B cell (primary cell): ENCODE results near the gene SMIM5. TPM values are rescaled to one million over a fixed set of nuclear protein-coding genes. Genes with fewer than 3 reads are reported as not detected.

ENCODE experiments used
- ATAC-seq: fragments of 200-7000 bp; cut with Tn5 transposase; one replicate; pipeline ENCODE4 v1.10.0; 2021; ENCODE audit warnings: low read depth, mild to moderate bottlenecking, moderate number of reproducible peaks, moderate library complexity
- CTCF ChIA-PET: fragments of 350-600 bp; sonication (Branson Sonifier 250); formaldehyde crosslinking; loops from one replicate; lab custom pipeline; 2021; ENCODE audit warnings: antibody characterized with exemption, inconsistent platforms; lab: Charles Lee
- POLR2A ChIA-PET: fragments of 350-600 bp; sonication (Branson Sonifier 250); formaldehyde crosslinking; loops from one replicate; lab custom pipeline; 2021; ENCODE audit warnings: antibody characterized with exemption; lab: Charles Lee
- DNase-seq: peaks from one replicate; pipeline ENCODE4 v3.0.0; 2013
- H2AFZ ChIP-seq: 2 replicates; pipeline ENCODE4 v1.6.1; 2012; ENCODE audit warnings: mild to moderate bottlenecking, low read depth, low read length; ENCODE audit not compliant: insufficient read depth, poor library complexity, severe bottlenecking
- H3K27ac ChIP-seq, 2 donors: 1 replicate in 1 of 2; 2 replicates in 1 of 2; pipeline ENCODE4 v1.5.1; 2012 to 2013; ENCODE audit warnings: low read length in 2 of 2, mild to moderate bottlenecking in 2 of 2, moderate library complexity in 1 of 2
- H3K27me3 ChIP-seq, 4 experiments: fragments of 200-600 bp in 1 of 4; sonication (generic) in 1 of 4; replicated peaks in 1 of 4; 1 replicate in 2 of 4; 2 replicates in 2 of 4; pipeline versions ENCODE4 v1.6.1 to v1.7.0; 2013 to 2016; ENCODE audit warnings: low read length in 3 of 4, mild to moderate bottlenecking in 2 of 4, mixed read lengths in 1 of 4, moderate library complexity in 1 of 4; ENCODE audit not compliant: insufficient read depth in 4 of 4, control insufficient read depth in 3 of 4; ENCODE audit errors: control extremely low read depth in 1 of 4
- H3K36me3 ChIP-seq, 2 experiments: replicated peaks in 1 of 2; 1 replicate in 1 of 2; 2 replicates in 1 of 2; pipeline versions ENCODE4 v1.6.1 to v1.7.1; 2013; ENCODE audit warnings: low read length in 1 of 2; ENCODE audit not compliant: insufficient read depth in 2 of 2, control insufficient read depth in 1 of 2; ENCODE audit errors: control extremely low read depth in 1 of 2, extremely low read depth in 1 of 2
- H3K4me1 ChIP-seq, 2 donors: fragments of 200-600 bp in 1 of 2; sonication (generic) in 1 of 2; 1 replicate in 1 of 2; 2 replicates in 1 of 2; pipeline versions ENCODE4 v1.5.1 to v1.6.1; 2013 to 2017; ENCODE audit warnings: low read length in 2 of 2; ENCODE audit not compliant: control insufficient read depth in 2 of 2, insufficient read depth in 2 of 2
- H3K4me2 ChIP-seq: replicated peaks from 2 replicates; pipeline ENCODE3; 2012; ENCODE audit warnings: mild to moderate bottlenecking, low read depth, low read length; ENCODE audit not compliant: poor library complexity, severe bottlenecking
- H3K4me3 ChIP-seq, 5 experiments: fragments of 200-600 bp in 1 of 5; sonication (generic) in 1 of 5; 1 replicate in 3 of 5; 2 replicates in 2 of 5; pipeline versions ENCODE4 v1.5.1 to v1.7.0; 2011 to 2016; ENCODE audit warnings: low read length in 4 of 5, mild to moderate bottlenecking in 4 of 5, low read depth in 2 of 5, control low read depth in 1 of 5, moderate library complexity in 1 of 5; ENCODE audit not compliant: insufficient read depth in 1 of 5; ENCODE audit errors: control extremely low read depth in 1 of 5, extremely low read depth in 1 of 5
- H3K79me2 ChIP-seq: fragments of 200-600 bp; sonication (generic); one replicate; pipeline ENCODE4 v1.6.0; 2016; ENCODE audit warnings: low read length; ENCODE audit not compliant: control insufficient read depth, insufficient read depth
- H3K9ac ChIP-seq: fragments of 200-600 bp; sonication (generic); 2 replicates; pipeline ENCODE4 v1.6.1; 2017; ENCODE audit warnings: mild to moderate bottlenecking, low read length, moderate library complexity
- H3K9me3 ChIP-seq, 3 donors: one replicate each; pipeline versions ENCODE4 v1.6.1 to v1.7.1; 2013; ENCODE audit warnings: low read length in 2 of 3; ENCODE audit not compliant: control insufficient read depth in 2 of 3, insufficient read depth in 1 of 3; ENCODE audit errors: control extremely low read depth in 1 of 3
- H4K20me1 ChIP-seq: 2 replicates; pipeline ENCODE4 v1.6.0; 2012; ENCODE audit warnings: mild to moderate bottlenecking, low read length; ENCODE audit not compliant: insufficient read depth, control insufficient read depth, poor library complexity, severe bottlenecking
- H3K27ac Mint-ChIP-seq: one replicate; pipeline ENCODE4 v1.8.0; 2021; ENCODE audit warnings: mixed read lengths
- H3K27me3 Mint-ChIP-seq: one replicate; pipeline ENCODE4 v1.8.0; 2021; ENCODE audit warnings: mixed read lengths
- H3K4me1 Mint-ChIP-seq: one replicate; pipeline ENCODE4 v1.8.0; 2021; ENCODE audit warnings: mixed read lengths
- H3K4me3 Mint-ChIP-seq: one replicate; pipeline ENCODE4 v1.8.0; 2021; ENCODE audit warnings: mixed read lengths
- H3K9me3 Mint-ChIP-seq: one replicate; pipeline ENCODE4 v1.8.0; 2022; ENCODE audit warnings: mixed read lengths; ENCODE audit not compliant: insufficient read depth
- EZH2 ChIP-seq: IDR thresholded peaks from 2 replicates; pipeline ENCODE4 v1.6.1; 2012; ENCODE audit warnings: borderline replicate concordance, low read depth, mild to moderate bottlenecking, moderate library complexity, low read length; ENCODE audit not compliant: insufficient read depth, poor library complexity, severe bottlenecking
- WGBS: methylation state at CpG from one replicate; pipeline ENCODE4 v1.1.5; 2013; ENCODE audit warnings: missing lambda C conversion rate; ENCODE audit not compliant: insufficient coverage; 5-methylcytosine and 5-hydroxymethylcytosine counted together
- intact Hi-C: fragments of 100-400 bp; cut with micrococcal nuclease; formaldehyde crosslinking; loops from one replicate; pipeline ENCODE4 v1.10.0; 2022
- polyA plus RNA-seq: library from polyadenylated mRNA; depleted of rRNA; stranded (reverse); fragments of >200 nt; gene quantifications from 2 replicates; pipeline ENCODE4 v1.2.3, GENCODE V29; 2012
- total RNA-seq, 2 donors: library from RNA; stranded (reverse); fragments of 120-200 nt in 1 of 2; gene quantifications; 1 replicate in 1 of 2; 2 replicates in 1 of 2; pipeline versions ENCODE4 v1.2.3 to v1.2.4, GENCODE V29; 2013 to 2022
- TF ChIP-seq, protein P1 (sequence below): fragments of 200-600 bp; IDR thresholded peaks from one replicate; pipeline ENCODE4 v1.8.0; 2022; ENCODE audit warnings: antibody characterized with exemption, mild to moderate bottlenecking

SMIM5 gene
- total and polyA plus RNA-seq, 2 donors (not counting 1 experiment from before 2014, with no cell fraction given): 0.62 to 7.6 TPM

DNA sequence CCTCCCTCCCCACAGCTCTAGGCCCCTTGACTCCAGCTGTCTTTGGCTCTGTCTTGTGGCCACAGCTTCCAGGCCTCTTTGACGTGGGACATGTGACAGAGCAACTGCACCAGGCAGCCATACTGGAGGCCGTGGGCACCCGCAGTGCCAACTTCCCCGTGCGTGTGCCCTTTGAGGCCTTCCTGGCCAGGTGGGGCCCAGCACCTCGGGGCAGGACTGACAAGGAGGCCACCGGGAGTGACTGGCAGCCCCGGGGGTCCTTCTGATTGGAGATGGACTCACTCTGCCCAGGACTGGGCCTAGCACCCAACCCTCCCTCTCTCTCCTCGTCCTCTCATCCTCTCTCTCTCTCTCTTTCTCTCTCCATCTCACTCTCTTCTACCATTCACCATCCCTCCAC, 30.1 kb upstream of the SMIM5 start:
- no peak overlapping the region for H3K27ac Mint-ChIP-seq
- no peaks in the 10 kb centered on the region for H3K9me3 ChIP-seq
- ChIA-PET CTCF (interaction anchor here (1.9 to 6.9 kb wide), 2 partner anchors 145 to 150 kb away, joined by 9 to 53 read pairs; no protein-coding TSS in a partner anchor), POLR2A (no interaction called here)
- no peak overlapping the region for H3K9ac ChIP-seq
- H3K4me1 ChIP-seq: no peaks in the 10 kb centered on the region
- H3K9me3 Mint-ChIP-seq: no peaks in the 10 kb centered on the region
- no peaks in the 10 kb centered on the region for H4K20me1 ChIP-seq
- H3K4me1 Mint-ChIP-seq: no peaks in the 10 kb centered on the region
- H3K4me3 ChIP-seq: no peak overlapping the region
- no peak for TF ChIP-seq EZH2
- TF ChIP-seq, protein P1, sequence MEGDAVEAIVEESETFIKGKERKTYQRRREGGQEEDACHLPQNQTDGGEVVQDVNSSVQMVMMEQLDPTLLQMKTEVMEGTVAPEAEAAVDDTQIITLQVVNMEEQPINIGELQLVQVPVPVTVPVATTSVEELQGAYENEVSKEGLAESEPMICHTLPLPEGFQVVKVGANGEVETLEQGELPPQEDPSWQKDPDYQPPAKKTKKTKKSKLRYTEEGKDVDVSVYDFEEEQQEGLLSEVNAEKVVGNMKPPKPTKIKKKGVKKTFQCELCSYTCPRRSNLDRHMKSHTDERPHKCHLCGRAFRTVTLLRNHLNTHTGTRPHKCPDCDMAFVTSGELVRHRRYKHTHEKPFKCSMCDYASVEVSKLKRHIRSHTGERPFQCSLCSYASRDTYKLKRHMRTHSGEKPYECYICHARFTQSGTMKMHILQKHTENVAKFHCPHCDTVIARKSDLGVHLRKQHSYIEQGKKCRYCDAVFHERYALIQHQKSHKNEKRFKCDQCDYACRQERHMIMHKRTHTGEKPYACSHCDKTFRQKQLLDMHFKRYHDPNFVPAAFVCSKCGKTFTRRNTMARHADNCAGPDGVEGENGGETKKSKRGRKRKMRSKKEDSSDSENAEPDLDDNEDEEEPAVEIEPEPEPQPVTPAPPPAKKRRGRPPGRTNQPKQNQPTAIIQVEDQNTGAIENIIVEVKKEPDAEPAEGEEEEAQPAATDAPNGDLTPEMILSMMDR: no peak
- ATAC-seq: no peak
- no peaks in the 10 kb centered on the region for H3K27me3 ChIP-seq
- H3K27ac ChIP-seq: no peak overlapping the region
- no peaks in the 10 kb centered on the region for H3K79me2 ChIP-seq
- no peak overlapping the region for H2AFZ ChIP-seq
- no peak overlapping the region for H3K4me3 Mint-ChIP-seq
- WGBS: 78% methylated on average over 8 of the region's 9 CpGs
- H3K4me2 ChIP-seq: no peak overlapping the region
- intact Hi-C loops: no loop called here
- H3K27me3 Mint-ChIP-seq: no peaks in the 10 kb centered on the region
- peaks cover 0 to 2% of the 10 kb centered on the region in 2 experiments for H3K36me3 ChIP-seq
- DNase-seq: no peak

DNA sequence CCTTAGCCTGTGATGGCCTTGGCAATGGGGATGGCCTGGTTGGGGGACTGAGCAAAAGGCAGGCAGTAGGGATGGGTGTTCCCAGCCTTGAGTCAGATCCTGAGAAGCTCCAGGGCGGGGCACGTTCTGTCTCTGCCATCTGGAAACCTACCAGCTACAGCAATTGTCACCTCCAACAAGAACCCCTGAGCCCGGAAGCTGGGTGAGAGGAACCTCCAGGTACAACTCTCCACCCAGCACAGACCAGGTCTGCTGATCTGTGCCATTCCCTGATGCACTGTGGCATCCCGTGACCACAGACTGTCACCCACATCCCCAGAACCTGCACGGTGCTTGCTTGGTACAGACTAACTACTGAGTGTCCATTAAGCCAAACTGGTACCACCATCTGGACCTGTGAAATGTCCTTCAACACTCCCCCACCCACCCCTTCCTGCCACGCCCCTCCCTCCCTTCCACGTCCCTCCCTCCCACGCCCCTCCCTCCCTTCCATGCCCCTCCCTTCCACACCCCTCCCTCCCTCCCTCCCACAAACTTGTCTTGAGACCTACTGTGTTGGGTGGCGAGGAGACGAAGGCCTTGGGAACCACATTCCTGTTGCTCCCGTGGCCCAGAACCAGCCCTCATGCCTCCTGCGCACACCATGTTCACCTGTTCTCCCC, 29.1 kb upstream of the SMIM5 start:
- TF ChIP-seq EZH2: no peak
- TF ChIP-seq, protein P1: no peak
- intact Hi-C loops: no loop called here
- H2AFZ ChIP-seq: no peak overlapping the region
- ATAC-seq (no peak), DNase-seq (no peak)
- H3K27me3 ChIP-seq: no peaks in the 10 kb centered on the region
- H3K4me1 ChIP-seq: no peaks in the 10 kb centered on the region
- CTCF ChIA-PET: interaction anchor here (0.9 to 6.9 kb wide), 2 partner anchors 29 to 144 kb away, joined by 4 to 53 read pairs; partner anchors contain the start of gene SMIM5
- Mint-ChIP-seq H3K27ac (no peak overlapping the region), H3K4me1 (no peaks in the 10 kb centered on the region), H3K27me3 (no peaks in the 10 kb centered on the region), H3K4me3 (no peak overlapping the region), H3K9me3 (no peaks in the 10 kb centered on the region)
- no peak overlapping the region for H3K9ac ChIP-seq
- no peak overlapping the region for H3K27ac ChIP-seq
- no peak overlapping the region for H3K4me2 ChIP-seq
- no peaks in the 10 kb centered on the region for H3K9me3 ChIP-seq
- no peaks in the 10 kb centered on the region for H4K20me1 ChIP-seq
- 92% methylated on average over 9 of the region's 12 CpGs for WGBS
- H3K36me3 ChIP-seq: peaks cover 0 to 2% of the 10 kb centered on the region in 2 experiments
- H3K79me2 ChIP-seq: no peaks in the 10 kb centered on the region
- H3K4me3 ChIP-seq: no peak overlapping the region
- POLR2A ChIA-PET: no interaction called here
